Right kidney (tissue), 9 donors: ENCODE results near the gene SRC.

Experiments used
- DNase-seq: peaks from one replicate; pipeline ENCODE4 v3.0.0-alpha.2; 2016
- long read RNA-seq, 8 donors: transcript quantifications; one replicate each; lab custom pipeline, GENCODE V29; 2026

The SRC gene
- long read RNA-seq, donor 1, partial matches to known transcripts = 5 of 6 reads
- long read RNA-seq, donor 1, other reads (novel, unspliced or antisense) = 0 of 6 reads
- long read RNA-seq, donor 2, full-length matches to known transcripts = 3 of 3 reads
- long read RNA-seq, donor 2, partial matches to known transcripts = 0 of 3 reads
- long read RNA-seq, donor 2, other reads (novel, unspliced or antisense) = 0 of 3 reads
- long read RNA-seq, donor 3 = 0 reads
- long read RNA-seq, donor 4, full-length matches to known transcripts = 3 of 3 reads
- long read RNA-seq, donor 4, partial matches to known transcripts = 0 of 3 reads
- long read RNA-seq, donor 4, other reads (novel, unspliced or antisense) = 0 of 3 reads
- long read RNA-seq, donor 5, full-length matches to known transcripts = 1 of 18 reads
- long read RNA-seq, donor 5, partial matches to known transcripts = 17 of 18 reads
- long read RNA-seq, donor 5, other reads (novel, unspliced or antisense) = 0 of 18 reads
- long read RNA-seq, donor 6, partial matches to known transcripts = 0 of 4 reads
- long read RNA-seq, donor 6, other reads (novel, unspliced or antisense) = 0 of 4 reads
- long read RNA-seq, donor 7, full-length matches to known transcripts = 6 of 77 reads
- long read RNA-seq, donor 7, partial matches to known transcripts = 71 of 77 reads
- long read RNA-seq, donor 7, other reads (novel, unspliced or antisense) = 0 of 77 reads
- long read RNA-seq, donor 8, full-length matches to known transcripts = 1 of 1 reads
- long read RNA-seq, donor 8, partial matches to known transcripts = 0 of 1 reads
- long read RNA-seq, donor 8, other reads (novel, unspliced or antisense) = 0 of 1 reads

- peak; percentile 69 for DNase-seq
Measured at GRCh38 chr20:37345339-37346235, at the start of gene SRC. SRC (plus strand) TSS chr20:37346140; CDS start chr20:37384154, 38,014 bp downstream.

- no peak for DNase-seq
Measured at GRCh38 chr20:37296371-37296770, 49.6 kb upstream of the SRC start.

- no peak for DNase-seq
Measured at GRCh38 chr20:37297066-37297736, 48.7 kb upstream of the SRC start.

GRCh38 chr20:37298190-37298939, 47.6 kb upstream of the SRC start:
- DNase-seq = no peak

- DNase-seq = no peak
Measured at GRCh38 chr20:37299718-37300528, 46.0 kb upstream of the SRC start.

- no peak for DNase-seq
Measured at GRCh38 chr20:37301120-37301519, 44.8 kb upstream of the SRC start.

GRCh38 chr20:37301558-37301957, 44.4 kb upstream of the SRC start:
- no peak for DNase-seq

- DNase-seq = no peak
Measured at GRCh38 chr20:37302981-37303380, 43.0 kb upstream of the SRC start.

- no peak for DNase-seq
Measured at GRCh38 chr20:37303637-37304036, 42.3 kb upstream of the SRC start.

GRCh38 chr20:37305079-37305478, 40.9 kb upstream of the SRC start:
- DNase-seq = no peak

GRCh38 chr20:37305839-37306238, 40.1 kb upstream of the SRC start:
- DNase-seq = no peak

- DNase-seq = no peak
Measured at GRCh38 chr20:37308086-37309050, 37.6 kb upstream of the SRC start.

GRCh38 chr20:37309290-37309689, 36.6 kb upstream of the SRC start:
- no peak for DNase-seq

- DNase-seq = no peak
Measured at GRCh38 chr20:37309936-37310590, 35.9 kb upstream of the SRC start.

- DNase-seq = no peak
Measured at GRCh38 chr20:37310951-37311350, 35.0 kb upstream of the SRC start.

GRCh38 chr20:37311710-37312355, 34.1 kb upstream of the SRC start:
- DNase-seq = no peak

GRCh38 chr20:37313546-37314091, 32.3 kb upstream of the SRC start:
- DNase-seq = no peak

- DNase-seq = no peak
Measured at GRCh38 chr20:37314099-37314498, 31.8 kb upstream of the SRC start.
